ENCODE data around the gene EXOC3L4. TPM values are rescaled to one million over a fixed set of nuclear protein-coding genes. Genes with fewer than 3 reads are reported as not detected.

The EXOC3L4 gene
- polyA plus RNA-seq, 1 of the 3 experiments (the other 2 are of a cell fraction): 0.46 TPM

DNA sequence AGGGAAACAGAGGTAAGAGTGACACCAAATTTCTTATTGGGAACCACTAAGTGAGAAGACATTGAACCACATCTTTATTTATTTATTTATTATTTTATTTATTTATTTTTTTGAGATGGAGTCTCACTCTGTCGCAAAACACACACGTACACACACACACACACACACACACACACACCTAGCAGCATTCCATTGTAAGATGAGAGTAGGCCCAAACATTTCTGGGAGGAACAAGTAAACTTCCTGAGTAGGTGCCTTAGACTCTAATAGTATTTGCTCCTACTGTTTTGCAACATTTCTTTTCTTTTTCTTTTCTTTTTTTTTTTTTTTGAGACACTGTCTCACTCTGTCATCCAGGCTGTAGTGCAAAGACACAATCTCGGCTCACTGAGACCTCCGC is 30.1 kb upstream of the EXOC3L4 start:
- Histone ChIP-seq H3K79me2 (ENCODE audit: insufficient read depth) (peaks cover 6% of the 10 kb centered on the region; the same call in 1 of the 2 replicates), H3K27me3 (ENCODE audit: insufficient read depth) (no peaks in the 10 kb centered on the region), H3K27ac (ENCODE audit: low read depth in 2 of 2, low read length in 1 of 2) (no peak overlapping the region), H2AFZ (ENCODE audit: low read depth) (no peak overlapping the region), H4K20me1 (ENCODE audit: insufficient read depth) (no peaks in the 10 kb centered on the region), H3K9me3 (no peaks in the 10 kb centered on the region), H3K4me1 (ENCODE audit: control insufficient read depth in 1 of 2, insufficient read depth in 2 of 2, low read depth in 1 of 2, low read length in 1 of 2) (peaks cover 2 to 5% of the 10 kb centered on the region in 2 experiments; a peak in 2 of 4 replicates), H3F3A (replicated peaks; ENCODE audit: insufficient read depth) (peaks cover 10% of the 10 kb centered on the region), H3K36me3 (replicated peaks in 1 of 2; ENCODE audit: control insufficient read depth in 1 of 2, insufficient read depth in 2 of 2, low read length in 1 of 2) (peaks cover 0 to 3% of the 10 kb centered on the region in 2 experiments), H3K4me2 (no peak overlapping the region), H3K4me3 (ENCODE audit: low read depth in 2 of 2, low read length in 1 of 2) (no peak overlapping the region), H3K9me2 (no peaks in the 10 kb centered on the region), H3K9ac (no peak overlapping the region)
- WGBS (ENCODE audit: low lambda C conversion rate): 83% methylated on average over 4 of the region's 4 CpGs
- DNase-seq: no peak
- TF ChIP-seq, protein P1, sequence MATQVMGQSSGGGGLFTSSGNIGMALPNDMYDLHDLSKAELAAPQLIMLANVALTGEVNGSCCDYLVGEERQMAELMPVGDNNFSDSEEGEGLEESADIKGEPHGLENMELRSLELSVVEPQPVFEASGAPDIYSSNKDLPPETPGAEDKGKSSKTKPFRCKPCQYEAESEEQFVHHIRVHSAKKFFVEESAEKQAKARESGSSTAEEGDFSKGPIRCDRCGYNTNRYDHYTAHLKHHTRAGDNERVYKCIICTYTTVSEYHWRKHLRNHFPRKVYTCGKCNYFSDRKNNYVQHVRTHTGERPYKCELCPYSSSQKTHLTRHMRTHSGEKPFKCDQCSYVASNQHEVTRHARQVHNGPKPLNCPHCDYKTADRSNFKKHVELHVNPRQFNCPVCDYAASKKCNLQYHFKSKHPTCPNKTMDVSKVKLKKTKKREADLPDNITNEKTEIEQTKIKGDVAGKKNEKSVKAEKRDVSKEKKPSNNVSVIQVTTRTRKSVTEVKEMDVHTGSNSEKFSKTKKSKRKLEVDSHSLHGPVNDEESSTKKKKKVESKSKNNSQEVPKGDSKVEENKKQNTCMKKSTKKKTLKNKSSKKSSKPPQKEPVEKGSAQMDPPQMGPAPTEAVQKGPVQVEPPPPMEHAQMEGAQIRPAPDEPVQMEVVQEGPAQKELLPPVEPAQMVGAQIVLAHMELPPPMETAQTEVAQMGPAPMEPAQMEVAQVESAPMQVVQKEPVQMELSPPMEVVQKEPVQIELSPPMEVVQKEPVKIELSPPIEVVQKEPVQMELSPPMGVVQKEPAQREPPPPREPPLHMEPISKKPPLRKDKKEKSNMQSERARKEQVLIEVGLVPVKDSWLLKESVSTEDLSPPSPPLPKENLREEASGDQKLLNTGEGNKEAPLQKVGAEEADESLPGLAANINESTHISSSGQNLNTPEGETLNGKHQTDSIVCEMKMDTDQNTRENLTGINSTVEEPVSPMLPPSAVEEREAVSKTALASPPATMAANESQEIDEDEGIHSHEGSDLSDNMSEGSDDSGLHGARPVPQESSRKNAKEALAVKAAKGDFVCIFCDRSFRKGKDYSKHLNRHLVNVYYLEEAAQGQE (IDR thresholded peaks at IDR 0.05; ENCODE audit: low read depth, low read length): no peak
- TF ChIP-seq SMC3 (IDR thresholded peaks at IDR 0.05; ENCODE audit: low read depth, low read length) (no peak), GABPA (IDR thresholded peaks at IDR 0.05; ENCODE audit: low read depth) (no peak), MXI1 (IDR thresholded peaks at IDR 0.05; ENCODE audit: low read depth, low read length) (no peak), MEF2A (IDR thresholded peaks at IDR 0.05; ENCODE audit: borderline replicate concordance, low read depth) (no peak), JUND (IDR thresholded peaks at IDR 0.05) (no peak), RXRA (IDR thresholded peaks at IDR 0.05; ENCODE audit: borderline replicate concordance, low read depth) (no peak), CHD2 (IDR thresholded peaks at IDR 0.05; ENCODE audit: low read length, partially characterized antibody) (no peak), FOSL2 (IDR thresholded peaks at IDR 0.05; ENCODE audit: borderline replicate concordance, low read depth) (no peak), TCF12 (IDR thresholded peaks at IDR 0.05) (no peak), TEAD4 (IDR thresholded peaks at IDR 0.05; ENCODE audit: borderline replicate concordance, insufficient read depth) (no peak), POLR2AphosphoS5 (IDR thresholded peaks at IDR 0.05; ENCODE audit: low read depth, low read length) (no peak), GATA2 (CRISPR knock-in tag; IDR thresholded peaks at IDR 0.05) (no peak), YY1 (IDR thresholded peaks at IDR 0.05; ENCODE audit: low read depth) (no peak)
- TF ChIP-seq, protein P2, sequence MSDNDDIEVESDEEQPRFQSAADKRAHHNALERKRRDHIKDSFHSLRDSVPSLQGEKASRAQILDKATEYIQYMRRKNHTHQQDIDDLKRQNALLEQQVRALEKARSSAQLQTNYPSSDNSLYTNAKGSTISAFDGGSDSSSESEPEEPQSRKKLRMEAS (IDR thresholded peaks at IDR 0.05; ENCODE audit: low read depth): no peak
- TF ChIP-seq, protein P3, sequence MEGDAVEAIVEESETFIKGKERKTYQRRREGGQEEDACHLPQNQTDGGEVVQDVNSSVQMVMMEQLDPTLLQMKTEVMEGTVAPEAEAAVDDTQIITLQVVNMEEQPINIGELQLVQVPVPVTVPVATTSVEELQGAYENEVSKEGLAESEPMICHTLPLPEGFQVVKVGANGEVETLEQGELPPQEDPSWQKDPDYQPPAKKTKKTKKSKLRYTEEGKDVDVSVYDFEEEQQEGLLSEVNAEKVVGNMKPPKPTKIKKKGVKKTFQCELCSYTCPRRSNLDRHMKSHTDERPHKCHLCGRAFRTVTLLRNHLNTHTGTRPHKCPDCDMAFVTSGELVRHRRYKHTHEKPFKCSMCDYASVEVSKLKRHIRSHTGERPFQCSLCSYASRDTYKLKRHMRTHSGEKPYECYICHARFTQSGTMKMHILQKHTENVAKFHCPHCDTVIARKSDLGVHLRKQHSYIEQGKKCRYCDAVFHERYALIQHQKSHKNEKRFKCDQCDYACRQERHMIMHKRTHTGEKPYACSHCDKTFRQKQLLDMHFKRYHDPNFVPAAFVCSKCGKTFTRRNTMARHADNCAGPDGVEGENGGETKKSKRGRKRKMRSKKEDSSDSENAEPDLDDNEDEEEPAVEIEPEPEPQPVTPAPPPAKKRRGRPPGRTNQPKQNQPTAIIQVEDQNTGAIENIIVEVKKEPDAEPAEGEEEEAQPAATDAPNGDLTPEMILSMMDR (IDR thresholded peaks at IDR 0.05): no peak
- CTCF ChIA-PET: no interaction called here
- POLR2A ChIA-PET: no interaction called here

Measured in SK-N-SH (cell line).